LNCaP clone FGC (cell line): ENCODE measurements around the gene USP15.

Experiments
- DNase-seq: peaks from one replicate; pipeline ENCODE4 v3.0.0-alpha.2; 2011; ENCODE audit warnings: low read depth
- H3K4me3 ChIP-seq: 2 replicates; pipeline ENCODE4 v1.5.1; 2011; ENCODE audit warnings: mild to moderate bottlenecking, low read depth, low read length, control low read depth
- CTCF ChIP-seq: IDR thresholded peaks from 2 replicates; pipeline ENCODE4 v1.5.1; 2012; ENCODE audit warnings: mild to moderate bottlenecking; ENCODE audit not compliant: control insufficient read depth, insufficient read depth; ENCODE audit errors: extremely low read depth

Gene USP15

DNA sequence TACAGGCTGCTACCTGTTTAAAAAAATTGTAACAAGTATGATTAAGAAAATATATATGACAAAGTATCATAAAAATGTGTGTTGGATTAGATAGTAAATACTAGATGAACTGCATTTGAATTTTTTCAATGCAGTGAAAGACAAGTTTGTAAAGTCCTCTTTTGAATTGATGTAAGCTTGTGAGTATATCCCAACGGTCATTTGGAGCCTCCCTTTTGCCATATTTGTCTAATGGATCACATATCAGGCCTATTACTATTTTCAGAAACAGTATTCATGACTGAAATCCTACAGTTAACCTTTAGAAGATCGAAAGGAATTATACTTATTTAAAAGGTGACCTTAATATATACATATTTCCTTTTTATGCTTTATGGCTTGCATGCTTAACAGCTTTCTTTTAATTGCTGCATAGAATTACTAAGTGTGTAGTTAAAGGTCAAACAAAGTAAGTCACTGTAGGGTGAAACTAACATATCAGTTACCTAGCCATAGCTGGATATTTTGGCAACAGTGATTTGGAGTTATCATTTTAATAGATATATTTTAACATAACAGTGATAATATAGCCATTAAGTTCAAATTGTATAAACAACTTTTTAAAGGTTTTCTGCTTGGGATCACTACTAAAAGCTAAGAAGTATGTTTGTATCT lies 53.6 kb downstream of the USP15 start:
- DNase-seq = no peak
- H3K4me3 ChIP-seq = no peak overlapping the region
- TF ChIP-seq CTCF = no peak

- no peak for TF ChIP-seq CTCF
- no peak for DNase-seq
- H3K4me3 ChIP-seq = no peak overlapping the region
These were observed 56.8 kb downstream of the USP15 start for GRCh38 chr12:62317017-62317416.

DNA sequence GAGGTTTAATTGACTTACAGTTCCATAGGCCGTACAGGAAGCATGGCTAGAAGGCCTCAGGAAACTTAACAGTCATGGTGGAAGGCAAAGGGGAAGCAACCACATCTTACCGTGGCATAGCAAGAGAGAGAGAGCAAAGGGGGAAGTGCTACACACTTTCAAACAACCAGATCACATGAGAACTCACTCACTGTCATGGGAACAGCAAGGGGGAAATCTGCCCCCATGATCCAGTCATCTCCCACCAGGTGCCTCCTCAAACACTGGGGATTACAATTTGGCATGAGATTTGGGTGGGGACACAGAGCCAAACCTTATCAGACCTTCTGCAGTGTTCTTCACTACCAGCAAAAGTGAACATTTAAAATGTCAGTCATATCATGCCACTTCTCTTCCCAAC lies 58.9 kb downstream of the USP15 start:
- DNase-seq = no peak
- TF ChIP-seq CTCF = no peak

GRCh38 chr12:62320054-62320453 lies 59.9 kb downstream of the USP15 start:
- no peak for DNase-seq
- no peak for TF ChIP-seq CTCF
- no peak overlapping the region for H3K4me3 ChIP-seq

More for the DNA sequence above, 58.9 kb downstream of the USP15 start:
- H3K4me3 ChIP-seq = no peak overlapping the region

GRCh38 chr12:62323386-62323785 lies 63.2 kb downstream of the USP15 start:
- no peak for DNase-seq
- H3K4me3 ChIP-seq = no peak overlapping the region
- no peak for TF ChIP-seq CTCF

- no peak for TF ChIP-seq CTCF
- DNase-seq = no peak
- no peak overlapping the region for H3K4me3 ChIP-seq
These were observed 68.2 kb downstream of the USP15 start for GRCh38 chr12:62328296-62328921.

GRCh38 chr12:62331306-62331705 lies 71.1 kb downstream of the USP15 start:
- DNase-seq = no peak
- TF ChIP-seq CTCF = no peak
- no peak overlapping the region for H3K4me3 ChIP-seq
